ENCODE data around the gene SAA2. TPM values are rescaled to one million over a fixed set of nuclear protein-coding genes. Genes with fewer than 3 reads are reported as not detected.

The SAA2 gene
- total RNA-seq, 1 experiment from 2014 or later, result not detected

DNA sequence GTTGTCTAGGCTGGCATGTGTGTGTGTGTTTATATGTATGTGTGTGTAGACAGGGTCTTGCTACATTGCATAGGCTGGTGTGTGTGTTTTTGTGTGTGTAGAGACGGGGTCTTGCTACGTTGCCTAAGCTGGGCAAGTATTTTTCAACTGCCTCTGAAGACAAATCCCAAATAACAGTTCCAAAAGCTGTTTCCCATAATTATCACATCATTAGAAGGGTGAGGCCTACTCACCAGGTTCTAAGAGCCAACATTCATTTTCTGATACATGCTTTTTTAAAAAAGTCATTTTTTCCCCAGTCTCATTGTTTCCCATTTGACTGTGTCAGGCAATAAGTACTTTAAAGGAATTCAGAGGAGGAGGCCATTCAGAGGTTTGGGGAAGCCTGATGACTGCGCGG is 40.4 kb upstream of the SAA2 start:
- H3K36me3 ChIP-seq (ENCODE audit: low read depth), result peaks cover 57% of the 10 kb centered on the region
- POLR2A ChIA-PET (ENCODE audit: unreplicated experiment), result interaction anchor here (0.5 kb wide), 1 partner anchor 15 kb away, joined by 4 read pairs; no protein-coding TSS in a partner anchor
- no peak overlapping the region for H3K4me3 ChIP-seq
- H3F3A ChIP-seq (ENCODE audit: insufficient read depth, low read depth), result no peaks in the 10 kb centered on the region
- no peaks in the 10 kb centered on the region for H3K4me1 ChIP-seq (replicated peaks; ENCODE audit: insufficient read depth)
- CTCF ChIA-PET, result no interaction called here
- no TSS peak for BruUV-seq (replicated peaks)
- no peaks in the 10 kb centered on the region for H3K9me2 ChIP-seq (ENCODE audit: insufficient read depth)
- H3K27ac ChIP-seq, result no peak overlapping the region
- H4K20me1 ChIP-seq (ENCODE audit: insufficient read depth), result no peaks in the 10 kb centered on the region
- DNase-seq, result no peak
- H3K79me2 ChIP-seq (ENCODE audit: low read depth), result no peaks in the 10 kb centered on the region
- H3K27me3 ChIP-seq (ENCODE audit: insufficient read depth, low read depth), result no peaks in the 10 kb centered on the region
- H3K4me2 ChIP-seq, result no peak overlapping the region
- no peak overlapping the region for H2AFZ ChIP-seq
- intact Hi-C loops (cut with micrococcal nuclease; ENCODE audit: unreplicated experiment), result no loop called here
- H3K9me3 ChIP-seq (ENCODE audit: insufficient read depth, low read depth), result no peaks in the 10 kb centered on the region
- no peak for TF ChIP-seq EZH2 (IDR thresholded peaks at IDR 0.05; ENCODE audit: low read depth)
- TF ChIP-seq, protein P1, sequence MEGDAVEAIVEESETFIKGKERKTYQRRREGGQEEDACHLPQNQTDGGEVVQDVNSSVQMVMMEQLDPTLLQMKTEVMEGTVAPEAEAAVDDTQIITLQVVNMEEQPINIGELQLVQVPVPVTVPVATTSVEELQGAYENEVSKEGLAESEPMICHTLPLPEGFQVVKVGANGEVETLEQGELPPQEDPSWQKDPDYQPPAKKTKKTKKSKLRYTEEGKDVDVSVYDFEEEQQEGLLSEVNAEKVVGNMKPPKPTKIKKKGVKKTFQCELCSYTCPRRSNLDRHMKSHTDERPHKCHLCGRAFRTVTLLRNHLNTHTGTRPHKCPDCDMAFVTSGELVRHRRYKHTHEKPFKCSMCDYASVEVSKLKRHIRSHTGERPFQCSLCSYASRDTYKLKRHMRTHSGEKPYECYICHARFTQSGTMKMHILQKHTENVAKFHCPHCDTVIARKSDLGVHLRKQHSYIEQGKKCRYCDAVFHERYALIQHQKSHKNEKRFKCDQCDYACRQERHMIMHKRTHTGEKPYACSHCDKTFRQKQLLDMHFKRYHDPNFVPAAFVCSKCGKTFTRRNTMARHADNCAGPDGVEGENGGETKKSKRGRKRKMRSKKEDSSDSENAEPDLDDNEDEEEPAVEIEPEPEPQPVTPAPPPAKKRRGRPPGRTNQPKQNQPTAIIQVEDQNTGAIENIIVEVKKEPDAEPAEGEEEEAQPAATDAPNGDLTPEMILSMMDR (conservative IDR thresholded peaks at IDR 0.05), result no peak

DNA sequence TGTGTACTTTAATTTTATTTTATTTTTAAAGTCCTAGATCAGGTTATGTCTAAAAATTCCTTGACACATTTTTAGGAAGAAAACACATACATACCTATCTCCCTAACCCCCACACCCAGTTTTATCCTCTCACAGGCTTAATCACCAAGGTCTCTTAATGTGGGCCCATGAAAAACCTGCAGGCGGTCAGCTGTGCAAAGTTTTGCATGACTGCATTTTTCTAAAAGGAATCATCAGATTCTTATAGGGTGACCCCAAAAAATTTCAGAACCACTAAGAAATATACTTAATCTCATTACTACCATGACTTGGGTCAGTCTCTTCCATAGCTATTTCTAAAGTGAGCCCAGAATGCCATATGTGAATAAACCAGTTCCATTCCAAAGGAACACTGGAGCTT is 37.4 kb upstream of the SAA2 start:
- no peaks in the 10 kb centered on the region for H3K27me3 ChIP-seq (ENCODE audit: insufficient read depth, low read depth)
- no peak overlapping the region for H2AFZ ChIP-seq
- H3K36me3 ChIP-seq (ENCODE audit: low read depth), result peaks cover 42% of the 10 kb centered on the region
- intact Hi-C loops (cut with micrococcal nuclease; ENCODE audit: unreplicated experiment), result no loop called here
- POLR2A ChIA-PET (ENCODE audit: unreplicated experiment), result no interaction called here
- H3K9me3 ChIP-seq (ENCODE audit: insufficient read depth, low read depth), result no peaks in the 10 kb centered on the region
- TF ChIP-seq EZH2 (IDR thresholded peaks at IDR 0.05; ENCODE audit: low read depth), result no peak
- TF ChIP-seq, protein P1 (conservative IDR thresholded peaks at IDR 0.05), result no peak
- CTCF ChIA-PET, result no interaction called here
- no peaks in the 10 kb centered on the region for H4K20me1 ChIP-seq (ENCODE audit: insufficient read depth)
- H3K4me1 ChIP-seq (replicated peaks; ENCODE audit: insufficient read depth), result no peaks in the 10 kb centered on the region
- H3F3A ChIP-seq (ENCODE audit: insufficient read depth, low read depth), result peaks cover 1% of the 10 kb centered on the region; the same call in 1 of the 2 replicates
- BruUV-seq (replicated peaks), result no TSS peak
- H3K27ac ChIP-seq, result no peak overlapping the region
- H3K4me3 ChIP-seq, result no peak overlapping the region
- no peak overlapping the region for H3K4me2 ChIP-seq
- no peaks in the 10 kb centered on the region for H3K79me2 ChIP-seq (ENCODE audit: low read depth)
- H3K9me2 ChIP-seq (ENCODE audit: insufficient read depth), result no peaks in the 10 kb centered on the region
- no peak for DNase-seq

DNA sequence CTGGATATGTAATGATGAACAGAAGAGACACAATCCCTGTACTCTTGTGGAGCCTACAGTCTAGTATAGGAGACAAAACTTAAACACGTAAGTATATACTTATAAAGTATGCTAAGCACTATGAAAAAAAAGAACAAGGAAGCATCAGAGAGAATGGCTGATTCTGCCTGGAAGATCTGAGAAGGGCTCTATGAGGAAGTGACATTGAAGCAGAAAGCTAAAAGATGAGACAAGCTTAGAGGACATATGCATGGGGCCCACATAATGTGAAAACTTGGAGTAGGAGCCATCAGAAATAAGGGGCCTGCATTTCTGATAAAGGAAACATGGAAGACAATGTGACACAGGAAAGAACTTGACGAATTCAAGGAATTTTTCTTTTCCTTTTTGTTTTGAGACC is 34.2 kb upstream of the SAA2 start:
- no peak for DNase-seq
- Histone ChIP-seq H3K79me2 (ENCODE audit: low read depth) (no peaks in the 10 kb centered on the region), H3K27me3 (ENCODE audit: insufficient read depth, low read depth) (no peaks in the 10 kb centered on the region), H2AFZ (no peak overlapping the region), H3K4me2 (no peak overlapping the region), H3K9me3 (ENCODE audit: insufficient read depth, low read depth) (no peaks in the 10 kb centered on the region), H3K4me3 (no peak overlapping the region), H3K27ac (no peak overlapping the region), H4K20me1 (ENCODE audit: insufficient read depth) (no peaks in the 10 kb centered on the region), H3K9me2 (ENCODE audit: insufficient read depth) (no peaks in the 10 kb centered on the region), H3F3A (ENCODE audit: insufficient read depth, low read depth) (peaks cover 10% of the 10 kb centered on the region), H3K36me3 (ENCODE audit: low read depth) (peaks cover 35% of the 10 kb centered on the region), H3K4me1 (replicated peaks; ENCODE audit: insufficient read depth) (no peaks in the 10 kb centered on the region)
- no TSS peak for BruUV-seq (replicated peaks)
- CTCF ChIA-PET, result interaction anchor here (0.6 kb wide), 1 partner anchor 280 kb away, joined by 6 read pairs; no protein-coding TSS in a partner anchor
- no peak for TF ChIP-seq EZH2 (IDR thresholded peaks at IDR 0.05; ENCODE audit: low read depth)
- TF ChIP-seq, protein P1 (conservative IDR thresholded peaks at IDR 0.05), result no peak
- POLR2A ChIA-PET (ENCODE audit: unreplicated experiment), result no interaction called here
- intact Hi-C loops (cut with micrococcal nuclease; ENCODE audit: unreplicated experiment), result no loop called here

Measured in PC-9 (cell line).